Activated CD8-positive, alpha-beta memory T cell treated with anti-CD3 and anti-CD28 coated beads, Interleukin-2, amount 10 ng/mL, durations not matched to agents 7 days and 5 days (primary cell): ENCODE data around the gene PTPN14. TPM values are rescaled to one million over a fixed set of nuclear protein-coding genes. Genes with fewer than 3 reads are reported as not detected.
"Not testable (repeated sequence)": the region's sequence is repeated elsewhere in the genome, so short reads cannot be mapped to it uniquely, and the experiment has no call there.

Experiments used
- ATAC-seq: fragments of 150-1000 bp; cut with Tn5 transposase; one replicate; pipeline ENCODE4 v1.10.0; 2021; ENCODE audit warnings: moderate library complexity
- CTCF ChIA-PET: fragments of 350-600 bp; sonication (Branson Sonifier 250); formaldehyde crosslinking; loops from one replicate; lab custom pipeline; 2021; ENCODE audit warnings: antibody characterized with exemption; lab: Charles Lee
- DNase-seq: peaks from one replicate; pipeline ENCODE4 v3.0.0-alpha.2; 2020
- H3K27ac Mint-ChIP-seq: one replicate; pipeline ENCODE4 v1.8.0; 2021; ENCODE audit warnings: mild to moderate bottlenecking, mixed read lengths
- H3K27me3 Mint-ChIP-seq: one replicate; pipeline ENCODE4 v1.8.0; 2021; ENCODE audit warnings: mixed read lengths
- H3K36me3 Mint-ChIP-seq: one replicate; pipeline ENCODE4 v1.8.0; 2021; ENCODE audit warnings: mild to moderate bottlenecking, mixed read lengths
- H3K4me1 Mint-ChIP-seq: one replicate; pipeline ENCODE4 v1.8.0; 2021; ENCODE audit warnings: mixed read lengths
- H3K4me3 Mint-ChIP-seq: one replicate; pipeline ENCODE4 v1.8.0; 2021; ENCODE audit warnings: mild to moderate bottlenecking, moderate library complexity, mixed read lengths
- H3K9me3 Mint-ChIP-seq: one replicate; pipeline ENCODE4 v1.8.0; 2022; ENCODE audit warnings: low read depth, mixed read lengths
- total RNA-seq, 2 experiments: library from RNA; stranded (reverse); gene quantifications; one replicate each; pipeline ENCODE4 v1.2.3, GENCODE V29; 2021

The PTPN14 gene
- total RNA-seq, 2 experiments from 2014 or later, result 0.32 to 1.1 TPM

DNA sequence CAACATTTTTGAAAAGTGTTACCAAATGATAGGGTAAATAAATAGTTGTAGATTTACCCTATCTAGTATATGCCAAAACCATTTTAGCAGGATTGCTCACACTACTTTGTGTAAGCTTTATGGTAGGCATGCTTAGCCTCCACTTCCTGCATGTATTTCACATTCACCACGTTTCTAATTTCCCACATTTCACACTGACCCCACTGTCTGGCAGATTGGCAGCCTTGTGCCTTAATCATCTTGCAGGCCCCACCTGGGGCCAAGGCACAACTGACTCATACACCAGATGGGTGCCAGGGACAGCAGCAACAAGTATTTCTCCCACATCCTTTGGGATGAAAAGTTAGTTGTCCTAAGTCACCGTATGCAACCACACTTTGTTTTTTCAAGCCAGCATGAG lies 30.4 kb upstream of the PTPN14 start:
- no peak for ATAC-seq
- no peaks in the 10 kb centered on the region for H3K4me1 Mint-ChIP-seq
- H3K27ac Mint-ChIP-seq, result no peak overlapping the region
- CTCF ChIA-PET, result interaction anchor here (0.9 to 8.9 kb wide), 3 partner anchors 46 to 320 kb away, joined by 3 to 128 read pairs (median 6); no protein-coding TSS in a partner anchor
- H3K36me3 Mint-ChIP-seq, result no peaks in the 10 kb centered on the region
- no peak for DNase-seq
- no peak overlapping the region for H3K4me3 Mint-ChIP-seq
- H3K27me3 Mint-ChIP-seq, result peaks cover 9% of the 10 kb centered on the region
- peaks cover under 1% of the 10 kb centered on the region for H3K9me3 Mint-ChIP-seq

DNA sequence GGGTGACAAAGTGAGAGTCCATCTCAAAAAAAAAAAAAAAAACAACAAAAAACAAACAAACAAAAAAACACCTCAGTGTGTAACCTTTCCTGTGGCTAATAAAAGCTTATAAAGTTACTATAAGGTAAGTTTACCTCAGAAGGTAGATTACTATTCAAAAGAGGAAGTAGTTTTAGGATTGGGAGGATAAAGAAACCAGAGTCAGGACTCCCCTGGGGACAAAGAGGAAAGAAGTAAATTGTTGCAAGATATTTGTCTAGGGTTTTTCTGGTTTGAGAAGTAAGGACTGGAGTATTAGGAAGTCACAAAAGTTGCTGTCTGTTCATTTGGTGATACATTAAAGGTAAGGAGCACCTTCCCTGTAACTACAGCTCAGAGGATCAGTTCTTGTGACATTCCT lies 27.8 kb upstream of the PTPN14 start:
- no peak for DNase-seq
- no peak for ATAC-seq
- Mint-ChIP-seq H3K4me3 (no peak overlapping the region), H3K27ac (no peak overlapping the region), H3K36me3 (peaks cover 2% of the 10 kb centered on the region), H3K4me1 (no peaks in the 10 kb centered on the region), H3K27me3 (peaks cover 9% of the 10 kb centered on the region), H3K9me3 (peaks cover 10% of the 10 kb centered on the region)
- CTCF ChIA-PET, result no interaction called here

DNA sequence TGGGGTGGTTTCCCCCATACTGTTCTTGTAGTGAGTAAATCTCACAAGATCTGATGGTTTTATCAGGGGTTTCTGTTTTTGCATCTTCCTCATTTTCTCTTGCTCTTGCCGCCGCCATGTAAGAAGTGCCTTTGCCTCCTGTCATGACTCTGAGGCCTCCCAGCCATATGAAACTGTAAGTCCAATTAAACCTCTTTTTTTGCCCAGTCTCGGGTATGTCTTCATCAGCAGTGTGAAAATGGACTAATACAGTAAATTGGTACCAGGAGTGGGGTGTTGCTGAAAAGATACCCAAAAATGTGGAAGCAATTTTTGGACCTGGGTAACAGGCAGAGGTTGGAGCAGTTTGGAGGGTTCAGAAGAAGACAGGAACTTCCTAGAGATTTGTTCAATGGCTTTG lies 24.7 kb upstream of the PTPN14 start:
- peaks cover 10% of the 10 kb centered on the region for H3K9me3 Mint-ChIP-seq
- ATAC-seq, H3K27me3 Mint-ChIP-seq, H3K4me1 Mint-ChIP-seq, H3K36me3 Mint-ChIP-seq, H3K4me3 Mint-ChIP-seq, H3K27ac Mint-ChIP-seq, DNase-seq: not testable (repeated sequence)
- CTCF ChIA-PET, result interaction anchor here (1.0 kb wide), 1 partner anchor 9 kb away, joined by 4 read pairs; no protein-coding TSS in a partner anchor

DNA sequence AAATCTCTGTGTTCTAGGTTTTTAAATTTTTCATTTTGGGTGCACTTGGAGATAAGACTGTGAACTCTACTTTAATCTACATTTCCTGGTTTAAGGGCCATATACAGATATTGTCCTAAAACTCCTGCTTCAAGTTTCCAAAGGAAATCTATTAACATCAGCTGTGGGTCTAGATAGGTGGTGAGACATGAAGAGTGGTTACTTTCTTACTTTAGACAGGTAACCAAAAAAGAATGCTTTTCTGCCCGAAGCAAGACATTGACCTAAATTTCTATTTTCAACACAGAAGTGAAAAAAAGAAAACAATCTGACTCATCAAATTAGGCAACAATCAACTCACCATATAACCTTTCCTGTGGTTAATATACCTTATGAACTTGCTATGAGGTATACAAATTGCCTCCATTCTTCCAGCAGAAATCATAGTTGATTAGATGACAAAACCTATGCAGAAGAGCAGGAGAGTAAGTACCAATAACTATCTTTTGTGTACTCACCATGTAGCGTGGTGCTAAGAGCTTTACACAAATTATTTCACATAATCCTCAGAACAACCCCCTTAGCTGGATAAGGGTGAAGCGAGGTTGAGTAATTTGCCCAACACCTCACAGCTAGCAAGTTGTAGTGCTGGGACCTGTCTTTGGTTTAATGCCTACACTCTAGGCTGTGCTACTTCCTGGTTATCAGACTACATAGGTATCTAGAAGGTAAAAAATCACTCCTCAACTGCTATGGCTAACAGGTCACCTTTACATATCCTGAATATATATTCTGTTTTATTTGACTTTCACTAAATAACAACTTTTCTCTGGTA lies 23.4 kb upstream of the PTPN14 start:
- no peak overlapping the region for H3K27ac Mint-ChIP-seq
- CTCF ChIA-PET, result interaction anchor here (1.0 kb wide), 1 partner anchor 10 kb away, joined by 4 read pairs; no protein-coding TSS in a partner anchor
- peaks cover 10% of the 10 kb centered on the region for H3K9me3 Mint-ChIP-seq
- ATAC-seq (no peak), DNase-seq (no peak)
- no peaks in the 10 kb centered on the region for H3K4me1 Mint-ChIP-seq
- H3K4me3 Mint-ChIP-seq, result no peak overlapping the region
- H3K36me3 Mint-ChIP-seq, result peaks cover 2% of the 10 kb centered on the region
- peaks cover 6% of the 10 kb centered on the region for H3K27me3 Mint-ChIP-seq

DNA sequence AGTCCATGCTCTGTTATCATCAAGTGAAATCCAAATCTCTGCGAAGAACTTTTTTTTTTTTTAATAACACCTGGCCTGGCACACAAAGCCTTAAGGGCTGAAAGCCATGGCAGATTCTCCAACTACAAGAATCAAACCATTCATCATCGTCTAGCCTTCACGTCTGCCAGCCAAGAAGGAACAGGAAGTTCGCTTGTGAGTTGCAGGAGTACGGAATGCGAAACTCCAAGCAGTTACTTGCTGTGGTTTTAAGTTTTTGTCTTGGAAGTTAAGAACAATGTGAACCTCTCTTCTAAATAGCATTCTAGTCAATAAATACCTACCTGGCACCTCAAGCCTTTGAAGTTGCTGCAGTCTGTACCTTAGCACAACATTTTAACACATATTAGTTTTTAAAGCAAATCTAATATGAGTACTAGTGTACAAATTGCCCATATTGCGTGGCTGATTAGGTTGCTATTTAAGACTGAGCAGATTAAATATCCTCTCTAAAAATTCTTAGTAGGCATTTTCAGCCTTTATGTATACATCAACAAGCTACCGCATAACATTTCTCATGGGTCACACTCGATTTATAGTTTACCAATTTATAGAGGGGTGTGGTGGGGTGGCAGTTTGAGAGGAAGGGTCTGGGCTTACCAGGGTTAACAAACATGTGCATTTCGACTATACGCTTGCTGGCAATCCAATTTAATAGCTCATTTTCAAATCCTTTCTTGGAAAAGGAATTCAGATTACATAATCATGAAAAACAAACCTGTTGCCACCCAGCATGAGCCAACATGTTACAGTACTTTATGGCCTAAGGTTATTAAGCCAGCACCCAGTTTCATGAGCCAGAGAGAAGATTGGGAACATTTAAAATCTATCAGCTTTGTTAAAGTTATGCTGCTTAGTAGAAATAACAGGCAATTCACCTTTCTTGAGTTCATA lies 22.2 kb upstream of the PTPN14 start:
- DNase-seq, result no peak
- no peaks in the 10 kb centered on the region for H3K4me1 Mint-ChIP-seq
- ATAC-seq, result no peak
- peaks cover 10% of the 10 kb centered on the region for H3K9me3 Mint-ChIP-seq
- CTCF ChIA-PET, result interaction anchor here (0.5 to 0.6 kb wide), 2 partner anchors 242 to 995 kb away, joined by 3 read pairs; no protein-coding TSS in a partner anchor
- H3K27me3 Mint-ChIP-seq, result peaks cover 11% of the 10 kb centered on the region
- H3K4me3 Mint-ChIP-seq, result no peak overlapping the region
- no peak overlapping the region for H3K27ac Mint-ChIP-seq
- H3K36me3 Mint-ChIP-seq, result peaks cover 2% of the 10 kb centered on the region

DNA sequence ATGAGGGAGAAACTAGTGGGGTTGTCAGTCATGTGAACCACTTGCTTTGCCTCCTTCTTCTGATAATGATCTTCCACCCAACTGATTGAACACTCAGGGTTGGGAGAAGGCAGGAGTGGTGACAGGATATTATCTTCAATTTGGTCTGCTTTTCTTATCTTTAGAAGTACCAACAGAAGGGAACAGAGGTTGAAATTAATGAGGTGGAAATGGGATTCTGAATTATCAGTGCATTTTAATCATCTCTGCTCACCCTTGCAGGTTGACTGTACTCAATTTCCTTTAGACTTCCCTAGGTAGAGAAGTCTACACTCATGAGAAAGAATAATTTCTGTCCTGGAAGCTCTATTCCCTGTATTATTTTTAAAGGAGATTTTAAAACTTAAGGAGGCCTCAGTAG lies 19.9 kb upstream of the PTPN14 start:
- Mint-ChIP-seq H3K36me3 (no peaks in the 10 kb centered on the region), H3K27me3 (peaks cover 16% of the 10 kb centered on the region), H3K4me3 (no peak overlapping the region), H3K4me1 (no peaks in the 10 kb centered on the region), H3K27ac (no peak overlapping the region), H3K9me3 (peaks cover 6% of the 10 kb centered on the region)
- CTCF ChIA-PET, result no interaction called here
- ATAC-seq, result no peak
- no peak for DNase-seq

DNA sequence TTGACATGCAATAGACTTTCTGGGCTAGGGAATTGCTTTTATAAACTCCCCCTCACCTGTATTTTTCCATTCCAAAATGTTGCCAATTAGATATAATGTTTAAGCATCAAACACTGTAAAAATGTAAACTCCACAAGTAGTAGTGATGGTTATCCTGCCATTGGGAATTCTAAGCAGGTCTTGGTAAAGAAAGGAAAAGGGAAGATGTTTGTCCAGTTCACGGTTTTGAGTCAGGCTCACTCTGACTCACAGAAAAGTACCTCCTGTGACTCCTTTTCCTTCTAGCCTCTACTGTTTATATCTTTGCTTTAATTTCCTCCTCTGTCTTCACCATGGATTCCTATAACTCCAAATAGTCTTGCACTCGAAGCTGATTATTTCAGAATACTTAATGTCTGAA lies 19.0 kb upstream of the PTPN14 start:
- Mint-ChIP-seq H3K9me3 (no peaks in the 10 kb centered on the region), H3K27me3 (peaks cover 20% of the 10 kb centered on the region), H3K4me3 (no peak overlapping the region), H3K4me1 (no peaks in the 10 kb centered on the region), H3K27ac (no peak overlapping the region), H3K36me3 (no peaks in the 10 kb centered on the region)
- ATAC-seq, result no peak
- CTCF ChIA-PET, result no interaction called here
- no peak for DNase-seq

DNA sequence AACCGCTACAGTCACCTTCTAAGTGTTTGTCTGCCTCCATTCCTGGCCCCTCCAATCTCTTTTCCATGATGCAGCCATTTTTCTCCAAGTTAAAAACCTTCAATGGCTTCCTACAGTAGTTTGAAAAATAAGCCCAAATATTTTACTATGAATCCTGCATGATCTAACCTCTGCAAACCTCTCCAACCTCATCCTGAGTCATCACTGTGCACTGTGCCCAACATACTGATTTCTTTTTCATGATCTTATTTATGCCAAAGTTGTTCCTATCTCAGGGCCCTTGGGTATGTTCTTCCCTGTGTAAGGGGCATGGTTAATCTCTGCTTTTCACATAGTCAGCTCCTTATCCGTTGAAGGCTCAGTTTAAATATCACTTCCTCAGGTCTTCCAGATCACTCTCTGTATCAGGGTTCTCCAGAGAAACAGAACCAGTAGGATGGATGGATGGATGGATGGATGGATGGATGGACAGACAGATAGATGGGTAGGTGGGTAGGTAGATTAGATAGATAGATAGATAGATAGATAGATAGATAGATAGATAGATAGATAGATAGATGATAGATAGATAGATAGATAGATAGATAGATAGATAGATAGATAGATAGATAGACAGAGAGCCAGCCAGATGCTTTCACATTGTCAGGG lies 18.1 kb upstream of the PTPN14 start:
- Mint-ChIP-seq H3K36me3 (no peaks in the 10 kb centered on the region), H3K4me3 (no peak overlapping the region), H3K9me3 (no peaks in the 10 kb centered on the region), H3K27ac (no peak overlapping the region), H3K27me3 (peaks cover 25% of the 10 kb centered on the region), H3K4me1 (no peaks in the 10 kb centered on the region)
- ATAC-seq (no peak), DNase-seq (no peak)
- CTCF ChIA-PET, result no interaction called here

DNA sequence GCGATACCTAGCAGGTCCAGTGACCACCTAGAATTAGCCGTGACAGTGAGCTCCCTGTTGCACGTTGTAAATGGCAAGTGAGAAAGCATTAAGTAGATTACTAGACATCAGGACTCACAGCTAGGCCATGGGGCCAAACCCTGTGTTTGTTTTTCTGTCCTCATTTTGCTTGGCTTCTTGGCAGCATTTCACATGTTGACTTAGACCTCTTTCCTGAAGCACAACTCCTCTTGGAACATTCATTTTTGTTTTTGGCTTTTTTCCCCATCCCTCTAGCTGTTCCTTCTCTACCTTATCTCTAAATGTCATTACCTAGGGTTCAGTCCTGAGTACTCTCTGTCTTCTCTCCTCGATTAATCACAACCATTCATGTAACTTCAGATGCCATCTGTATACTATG lies 16.9 kb upstream of the PTPN14 start:
- Mint-ChIP-seq H3K9me3 (no peaks in the 10 kb centered on the region), H3K27ac (no peak overlapping the region), H3K4me3 (no peak overlapping the region), H3K27me3 (peaks cover 28% of the 10 kb centered on the region), H3K4me1 (no peaks in the 10 kb centered on the region), H3K36me3 (no peaks in the 10 kb centered on the region)
- CTCF ChIA-PET, result no interaction called here
- ATAC-seq (no peak), DNase-seq (no peak)

DNA sequence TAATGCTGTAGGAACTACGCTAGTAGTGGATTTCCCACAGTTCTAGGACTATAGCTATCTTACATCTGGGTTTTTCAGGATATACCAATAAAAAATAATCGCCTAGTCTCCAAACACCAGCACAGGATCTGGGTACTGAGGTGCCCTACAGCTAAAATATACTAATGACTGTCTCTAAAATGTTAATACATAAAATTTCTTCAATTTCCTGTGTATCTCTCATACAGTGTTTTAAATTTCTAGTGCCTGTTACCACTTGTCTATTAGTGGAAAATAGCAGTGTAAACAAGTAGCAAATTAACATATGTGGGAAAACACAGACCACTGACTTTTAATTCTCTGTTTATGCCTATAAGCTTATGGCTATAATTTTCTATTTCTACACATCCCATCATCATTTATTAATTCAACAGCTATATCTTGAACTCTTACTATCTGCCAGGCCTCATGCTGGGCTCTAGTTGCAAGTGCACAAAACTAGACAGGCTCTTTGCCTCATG lies 16.1 kb upstream of the PTPN14 start:
- H3K36me3 Mint-ChIP-seq, result no peaks in the 10 kb centered on the region
- DNase-seq (no peak), ATAC-seq (no peak)
- H3K9me3 Mint-ChIP-seq, result no peaks in the 10 kb centered on the region
- no peak overlapping the region for H3K27ac Mint-ChIP-seq
- no peak overlapping the region for H3K4me3 Mint-ChIP-seq
- H3K27me3 Mint-ChIP-seq, result peaks cover 30% of the 10 kb centered on the region
- no peaks in the 10 kb centered on the region for H3K4me1 Mint-ChIP-seq
- CTCF ChIA-PET, result no interaction called here

DNA sequence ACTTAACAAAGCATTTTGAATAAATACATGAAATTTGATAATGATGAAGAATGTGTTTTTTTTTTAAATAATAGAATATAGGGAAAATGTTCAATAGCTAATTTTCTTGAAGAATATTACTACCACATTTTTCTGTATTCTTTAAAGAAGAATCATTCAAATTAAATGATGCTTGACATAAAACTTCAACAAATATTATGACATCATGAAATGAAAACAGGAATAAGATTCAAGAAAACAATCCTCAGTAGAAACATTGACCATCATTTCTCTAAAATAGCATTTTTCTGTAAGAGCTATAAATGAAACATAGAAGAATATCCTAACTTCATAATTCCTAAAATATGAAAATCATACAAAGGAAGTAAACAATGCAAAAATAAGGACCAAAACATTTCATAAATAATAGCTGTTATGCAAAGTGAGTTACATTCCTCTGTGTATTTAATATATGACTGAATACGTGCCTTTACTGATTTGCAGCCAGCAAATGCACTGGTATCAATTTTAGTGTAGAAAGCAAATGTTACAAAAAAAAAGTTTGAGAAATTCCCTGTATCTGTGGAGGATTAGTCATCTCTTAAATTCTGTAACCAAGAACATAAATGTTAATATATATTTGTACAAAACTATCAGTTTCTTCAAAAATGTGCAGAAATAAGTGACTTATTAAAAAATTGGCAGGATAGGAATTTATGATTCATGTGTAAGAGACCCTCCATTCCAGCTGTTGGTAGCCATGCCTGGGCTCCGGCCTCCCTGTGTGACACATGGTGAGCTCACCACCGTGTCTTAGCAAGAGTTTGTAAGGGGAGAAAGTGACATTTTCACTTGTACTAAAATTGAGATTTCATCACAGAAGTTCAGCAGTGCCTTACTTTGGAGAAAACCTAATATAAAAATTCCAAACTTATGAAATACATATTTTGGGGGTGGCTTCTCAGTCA lies 15.0 kb upstream of the PTPN14 start:
- H3K27me3 Mint-ChIP-seq, result peaks cover 39% of the 10 kb centered on the region
- no peaks in the 10 kb centered on the region for H3K9me3 Mint-ChIP-seq
- H3K27ac Mint-ChIP-seq, result no peak overlapping the region
- H3K4me3 Mint-ChIP-seq, result no peak overlapping the region
- no peaks in the 10 kb centered on the region for H3K4me1 Mint-ChIP-seq
- ATAC-seq, result no peak
- CTCF ChIA-PET, result no interaction called here
- H3K36me3 Mint-ChIP-seq, result no peaks in the 10 kb centered on the region
- DNase-seq, result no peak

DNA sequence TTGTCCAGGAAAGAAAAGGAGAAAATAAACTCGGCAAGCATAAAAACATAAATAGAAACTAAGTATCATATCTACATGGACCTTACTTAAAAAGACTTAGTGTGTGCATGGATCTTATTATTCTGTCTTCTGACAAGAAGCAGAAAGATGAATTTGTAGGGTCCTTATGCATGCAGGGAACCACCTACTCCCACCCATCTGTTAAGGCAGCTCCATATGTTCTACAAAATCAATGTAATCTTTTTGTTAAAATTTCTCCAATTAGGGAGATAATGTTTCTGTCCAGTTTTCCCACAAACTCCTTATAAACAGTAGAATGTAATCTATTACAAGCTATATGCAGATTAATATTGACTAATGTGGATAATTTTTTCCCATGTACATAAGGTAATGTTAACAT lies 13.9 kb upstream of the PTPN14 start:
- DNase-seq (no peak), ATAC-seq (no peak)
- no peaks in the 10 kb centered on the region for H3K4me1 Mint-ChIP-seq
- H3K4me3 Mint-ChIP-seq, result no peak overlapping the region
- H3K27ac Mint-ChIP-seq, result no peak overlapping the region
- CTCF ChIA-PET, result no interaction called here
- H3K27me3 Mint-ChIP-seq, result peaks cover 37% of the 10 kb centered on the region
- no peaks in the 10 kb centered on the region for H3K9me3 Mint-ChIP-seq
- H3K36me3 Mint-ChIP-seq, result no peaks in the 10 kb centered on the region
